Keratinocyte (primary cell): ENCODE results near the gene CHD2. TPM values are rescaled to one million over a fixed set of nuclear protein-coding genes. Genes with fewer than 3 reads are reported as not detected.

ENCODE experiments used
- DNase-seq: peaks from one replicate; pipeline ENCODE4 v3.0.0-alpha.2; 2011; ENCODE audit warnings: low read depth, missing footprints, low spot score
- FAIRE-seq: peaks from 2 replicates; lab custom pipeline; 2011; peaks lifted over from hg19 to GRCh38; lab: Jason Lieb, UNC
- H2AFZ ChIP-seq: 2 replicates; pipeline ENCODE4 v1.6.0; 2012; ENCODE audit warnings: low read length, control low read depth, inconsistent platforms; ENCODE audit not compliant: control insufficient read depth
- H3K27ac ChIP-seq: 2 replicates; pipeline ENCODE4 v1.5.1; 2011; ENCODE audit warnings: low read length; ENCODE audit not compliant: control insufficient read depth, insufficient read depth
- H3K27me3 ChIP-seq: 3 replicates; pipeline ENCODE4 v1.6.0; 2011; ENCODE audit warnings: low read length; ENCODE audit not compliant: control insufficient read depth, insufficient read depth; ENCODE audit errors: extremely low read depth
- H3K36me3 ChIP-seq, 2 experiments: 2 replicates in 1 of 2; 3 replicates in 1 of 2; pipeline ENCODE4 v1.5.1; 2011; ENCODE audit warnings: low read length in 2 of 2, mild to moderate bottlenecking in 1 of 2; ENCODE audit not compliant: control insufficient read depth in 2 of 2, insufficient read depth in 2 of 2; ENCODE audit errors: extremely low read depth in 1 of 2
- H3K4me1 ChIP-seq: 3 replicates; pipeline ENCODE4 v1.5.1; 2011; ENCODE audit warnings: low read length; ENCODE audit not compliant: control insufficient read depth, insufficient read depth; ENCODE audit errors: extremely low read depth
- H3K4me2 ChIP-seq: 3 replicates; pipeline ENCODE4 v1.6.0; 2011; ENCODE audit warnings: low read depth, low read length; ENCODE audit not compliant: control insufficient read depth, insufficient read depth; ENCODE audit errors: extremely low read depth
- H3K4me3 ChIP-seq, 3 experiments: fragments of 200-600 bp in 1 of 3; sonication (generic) in 1 of 3; 2 replicates in 2 of 3; 3 replicates in 1 of 3; pipeline ENCODE4 v1.5.1; 2011 to 2016; ENCODE audit warnings: low read length in 3 of 3, mild to moderate bottlenecking in 3 of 3, control low read depth in 2 of 3, inconsistent platforms in 1 of 3, low read depth in 1 of 3, mixed read lengths in 1 of 3, mixed run types in 1 of 3, moderate library complexity in 1 of 3; ENCODE audit not compliant: control insufficient read depth in 2 of 3, insufficient read depth in 2 of 3; ENCODE audit errors: extremely low read depth in 1 of 3
- H3K79me2 ChIP-seq: 2 replicates; pipeline ENCODE4 v1.6.0; 2012; ENCODE audit warnings: low read length; ENCODE audit not compliant: control insufficient read depth, insufficient read depth
- H3K9ac ChIP-seq: 3 replicates; pipeline ENCODE4 v1.6.0; 2011; ENCODE audit warnings: low read length; ENCODE audit not compliant: control insufficient read depth, insufficient read depth; ENCODE audit errors: extremely low read depth
- H3K9me1 ChIP-seq: 3 replicates; pipeline ENCODE4 v1.6.0; 2011; ENCODE audit warnings: low read length; ENCODE audit not compliant: control insufficient read depth, insufficient read depth; ENCODE audit errors: extremely low read depth
- H3K9me3 ChIP-seq: 2 replicates; pipeline ENCODE4 v1.5.1; 2012; ENCODE audit warnings: low read depth, low read length; ENCODE audit not compliant: control insufficient read depth
- H4K20me1 ChIP-seq: 3 replicates; pipeline ENCODE4 v1.6.0; 2011; ENCODE audit warnings: low read length; ENCODE audit not compliant: control insufficient read depth, insufficient read depth; ENCODE audit errors: extremely low read depth
- EZH2 ChIP-seq: IDR thresholded peaks from one replicate; pipeline ENCODE4 v1.6.1; 2012; ENCODE audit warnings: inconsistent platforms, mild to moderate bottlenecking, low read length, moderate library complexity
- dilution Hi-C: fragments of 300-500 bp; cut with MboI; formaldehyde crosslinking; loops from one replicate; pipeline ENCODE4 v1.7.0; 2020; ENCODE audit warnings: low sequenced_read_pairs; ENCODE audit not compliant: extremely low pct_ligation_motif_present
- polyA plus RNA-seq, 5 experiments: library from polyadenylated mRNA; depleted of rRNA in 3 of 5; stranded (reverse) in 3 of 5; stranded (forward) in 1 of 5; unstranded in 1 of 5; fragments of >200 nt; gene quantifications; 1 replicate in 1 of 5; 2 replicates in 3 of 5; 3 replicates in 1 of 5; pipeline versions ENCODE4 v1.2.1 to v1.2.3, GENCODE V29; 2011 to 2012; ENCODE audit warnings: missing spikeins in 2 of 5, low read depth in 1 of 5, low replicate concordance in 1 of 5
- TF ChIP-seq, protein P1 (sequence below), 3 experiments: IDR thresholded peaks in 1 of 3; conservative IDR thresholded peaks in 1 of 3; optimal IDR thresholded peaks in 1 of 3; 2 replicates in 2 of 3; 3 replicates in 1 of 3; pipeline versions ENCODE3 to v1.5.1; 2011; ENCODE audit warnings: low read length in 3 of 3, mild to moderate bottlenecking in 3 of 3, moderate library complexity in 2 of 3, control low read depth in 1 of 3, inconsistent platforms in 1 of 3; ENCODE audit not compliant: insufficient read depth in 2 of 3; ENCODE audit errors: extremely low read depth in 1 of 3

Gene CHD2
- polyA plus RNA-seq, 1 donor (not counting 4 experiments of a cell fraction or from before 2014, with no cell fraction given): 62.0 TPM

- no peaks in the 10 kb centered on the region for H3K9me3 ChIP-seq
- TF ChIP-seq EZH2: no peak
- TF ChIP-seq, protein P1, sequence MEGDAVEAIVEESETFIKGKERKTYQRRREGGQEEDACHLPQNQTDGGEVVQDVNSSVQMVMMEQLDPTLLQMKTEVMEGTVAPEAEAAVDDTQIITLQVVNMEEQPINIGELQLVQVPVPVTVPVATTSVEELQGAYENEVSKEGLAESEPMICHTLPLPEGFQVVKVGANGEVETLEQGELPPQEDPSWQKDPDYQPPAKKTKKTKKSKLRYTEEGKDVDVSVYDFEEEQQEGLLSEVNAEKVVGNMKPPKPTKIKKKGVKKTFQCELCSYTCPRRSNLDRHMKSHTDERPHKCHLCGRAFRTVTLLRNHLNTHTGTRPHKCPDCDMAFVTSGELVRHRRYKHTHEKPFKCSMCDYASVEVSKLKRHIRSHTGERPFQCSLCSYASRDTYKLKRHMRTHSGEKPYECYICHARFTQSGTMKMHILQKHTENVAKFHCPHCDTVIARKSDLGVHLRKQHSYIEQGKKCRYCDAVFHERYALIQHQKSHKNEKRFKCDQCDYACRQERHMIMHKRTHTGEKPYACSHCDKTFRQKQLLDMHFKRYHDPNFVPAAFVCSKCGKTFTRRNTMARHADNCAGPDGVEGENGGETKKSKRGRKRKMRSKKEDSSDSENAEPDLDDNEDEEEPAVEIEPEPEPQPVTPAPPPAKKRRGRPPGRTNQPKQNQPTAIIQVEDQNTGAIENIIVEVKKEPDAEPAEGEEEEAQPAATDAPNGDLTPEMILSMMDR (optimal IDR thresholded peaks at IDR 0.05 in 1 of 3, IDR thresholded peaks at IDR 0.05 in 1 of 3, conservative IDR thresholded peaks at IDR 0.05 in 1 of 3; ENCODE audit: extremely low read depth in 1 of 3, insufficient read depth in 2 of 3, low read length in 3 of 3): no peak
- DNase-seq: no peak
- peaks cover 5% of the 10 kb centered on the region for H3K4me1 ChIP-seq
- peaks cover 39% of the 10 kb centered on the region for H3K27me3 ChIP-seq
- H3K4me2 ChIP-seq: peak overlapping the region; percentile 83
- no peaks in the 10 kb centered on the region for H3K79me2 ChIP-seq
- peak overlapping the region; percentile 35 to 67 (median 64) for H3K4me3 ChIP-seq
- H3K36me3 ChIP-seq: no peaks in the 10 kb centered on the region
- H3K9ac ChIP-seq: peak overlapping the region; percentile 59
- H4K20me1 ChIP-seq: no peaks in the 10 kb centered on the region
- no peak for FAIRE-seq
- no peaks in the 10 kb centered on the region for H3K9me1 ChIP-seq
- peak overlapping the region; percentile 66 for H2AFZ ChIP-seq
- H3K27ac ChIP-seq: no peak overlapping the region
- dilution Hi-C loops: no loop called here
Measured at GRCh38 chr15:93072011-93072410, 171.9 kb downstream of the CHD2 start.

GRCh38 chr15:93072411-93073394 is 172.6 kb downstream of the CHD2 start:
- Histone ChIP-seq H3K4me3 (peak overlapping the region; percentile 35 to 67 (median 64)), H3K27ac (no peak overlapping the region), H2AFZ (peak overlapping the region; percentile 66), H3K9ac (peak overlapping the region; percentile 59), H3K79me2 (no peaks in the 10 kb centered on the region), H3K27me3 (peaks cover 43% of the 10 kb centered on the region), H3K9me3 (no peaks in the 10 kb centered on the region), H3K36me3 (no peaks in the 10 kb centered on the region), H3K9me1 (no peaks in the 10 kb centered on the region), H3K4me2 (peak overlapping the region; percentile 83), H4K20me1 (no peaks in the 10 kb centered on the region), H3K4me1 (peaks cover 5% of the 10 kb centered on the region)
- no peak for DNase-seq
- no peak for FAIRE-seq
- dilution Hi-C loops: no loop called here
- TF ChIP-seq EZH2: no peak
- TF ChIP-seq, protein P1 (optimal IDR thresholded peaks at IDR 0.05 in 1 of 3, IDR thresholded peaks at IDR 0.05 in 1 of 3, conservative IDR thresholded peaks at IDR 0.05 in 1 of 3; ENCODE audit: extremely low read depth in 1 of 3, insufficient read depth in 2 of 3, low read length in 3 of 3): no peak
